ENCODE data around the gene NFIB.

NFIB gene

DNA sequence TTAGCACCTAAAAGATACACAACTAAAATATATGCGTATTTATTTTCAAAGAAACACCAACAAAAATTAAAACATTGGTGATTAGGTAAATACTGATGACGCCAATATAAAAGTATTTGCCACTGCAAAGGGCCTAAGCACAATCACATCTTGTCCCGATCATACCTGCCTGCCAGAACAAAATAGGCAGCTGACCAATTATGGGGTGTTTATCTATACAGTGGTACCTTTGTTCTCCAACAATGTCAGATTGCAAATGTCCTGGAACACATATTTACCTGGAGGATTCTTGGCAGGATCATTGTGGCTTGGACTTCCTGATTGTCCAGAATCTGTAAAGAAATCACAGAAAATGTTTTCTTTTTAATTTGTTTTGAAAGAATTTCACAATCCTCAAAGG, 134.5 kb downstream of the NFIB start:
- DNase-seq: no peak

DNA sequence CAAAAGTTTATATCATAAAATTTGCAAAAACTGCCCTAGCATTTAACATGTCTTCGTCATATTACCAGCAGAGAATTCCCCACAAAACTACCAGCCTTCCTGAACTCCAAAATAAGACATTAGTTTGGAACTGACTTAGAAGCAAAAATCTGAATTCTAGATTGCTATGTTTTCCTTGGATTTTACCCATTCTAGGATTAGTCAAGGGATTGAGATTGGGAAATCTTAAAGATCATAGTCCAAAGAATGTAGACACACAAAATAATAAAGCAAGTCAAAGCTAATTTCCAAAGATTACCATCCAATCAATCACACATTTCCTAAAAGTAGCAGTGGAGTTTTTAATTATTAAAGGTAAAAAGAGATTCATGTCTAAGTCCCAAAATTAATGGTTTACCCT, 138.2 kb downstream of the NFIB start:
- no peak for DNase-seq

DNA sequence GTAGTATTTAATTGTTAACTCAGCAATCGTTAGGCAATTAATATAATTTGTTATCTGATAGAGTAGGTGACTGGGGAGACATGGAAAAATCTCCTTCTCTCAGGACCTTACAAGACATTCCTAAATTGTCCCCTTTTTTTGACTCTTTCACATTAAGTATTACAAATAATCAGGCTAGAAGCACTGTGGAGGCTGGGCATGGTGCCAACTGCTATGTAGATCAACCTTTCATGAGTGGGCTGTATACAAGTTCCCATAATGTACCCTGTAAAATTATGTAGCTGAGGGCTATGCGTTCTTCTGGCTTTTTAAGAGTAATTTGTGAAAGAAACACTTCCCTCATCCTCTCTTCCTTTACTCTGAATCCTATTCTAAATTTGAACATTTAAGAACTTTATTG, 140.2 kb downstream of the NFIB start:
- DNase-seq: no peak

DNA sequence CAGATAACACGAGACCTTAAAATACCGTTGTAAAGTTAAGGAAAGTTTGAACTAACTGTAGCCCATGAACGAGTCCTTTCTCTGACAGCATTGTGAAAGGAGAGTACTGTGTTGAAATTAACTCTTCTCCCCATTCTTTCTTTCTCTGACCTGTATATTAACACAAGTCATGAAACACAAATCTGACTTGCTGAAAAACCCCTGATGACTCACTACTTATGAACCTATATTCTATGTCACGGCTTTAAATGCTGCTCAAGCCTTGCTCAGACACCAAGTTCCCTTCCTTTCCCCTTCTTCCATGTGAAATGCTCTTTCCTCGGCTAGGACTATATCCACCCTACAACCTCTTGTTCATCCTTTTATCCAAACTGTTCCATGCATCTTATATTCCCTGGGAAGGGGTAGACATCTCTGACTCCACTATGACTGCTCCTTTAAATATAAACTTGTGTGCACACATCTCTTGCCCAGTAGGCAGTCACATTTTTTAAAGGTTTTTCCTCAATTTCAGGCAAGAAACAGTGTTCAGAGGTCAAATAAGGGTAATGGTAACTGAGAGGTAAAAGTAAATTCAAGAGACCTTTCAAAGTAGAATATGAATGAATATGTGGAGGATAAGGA, 142.9 kb downstream of the NFIB start:
- no peak for DNase-seq

DNA sequence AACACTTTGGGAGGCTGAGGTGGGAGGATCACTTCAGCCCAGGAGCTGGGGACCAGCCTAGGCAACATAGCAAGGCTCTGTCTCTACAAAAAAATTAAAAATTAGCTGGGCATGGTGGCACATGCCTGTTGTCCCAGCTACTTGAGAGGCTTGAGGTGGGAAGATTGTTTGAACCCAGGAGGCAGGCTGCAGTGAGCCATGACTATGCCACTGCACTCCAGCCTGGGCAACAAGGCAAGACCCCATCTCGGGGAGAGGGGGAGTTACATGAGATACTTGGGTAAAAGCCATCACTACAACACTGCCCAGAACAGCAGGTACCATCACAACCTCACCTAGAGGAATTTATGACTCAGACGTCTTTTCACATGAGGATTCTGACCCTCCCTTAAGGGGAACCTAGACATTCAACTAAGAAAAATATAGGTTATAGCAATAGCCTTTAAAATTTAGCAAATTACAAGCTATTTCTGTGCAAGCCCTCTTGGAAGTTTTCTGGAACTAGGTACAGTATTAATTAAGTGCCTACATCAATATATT, 143.5 kb downstream of the NFIB start:
- no peak for DNase-seq

DNA sequence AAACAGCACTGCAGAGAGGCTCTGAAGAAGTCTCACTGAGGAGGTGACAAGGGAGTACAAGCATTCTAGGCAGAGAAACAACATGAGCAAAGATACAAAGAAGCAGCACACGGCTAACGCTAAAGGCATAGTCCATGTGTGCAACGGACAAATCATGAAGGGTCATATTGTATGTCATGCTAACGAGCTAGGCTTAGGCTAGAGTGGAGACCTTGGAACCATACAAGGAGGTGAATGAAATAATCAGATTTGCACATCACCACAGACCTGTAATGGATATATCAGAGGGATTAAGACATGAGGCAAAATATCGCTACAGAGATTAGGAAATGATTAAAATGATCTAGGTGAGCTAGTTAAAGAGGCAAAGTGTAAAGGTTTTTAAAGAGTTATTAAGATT, 145.6 kb downstream of the NFIB start:
- DNase-seq: no peak

DNA sequence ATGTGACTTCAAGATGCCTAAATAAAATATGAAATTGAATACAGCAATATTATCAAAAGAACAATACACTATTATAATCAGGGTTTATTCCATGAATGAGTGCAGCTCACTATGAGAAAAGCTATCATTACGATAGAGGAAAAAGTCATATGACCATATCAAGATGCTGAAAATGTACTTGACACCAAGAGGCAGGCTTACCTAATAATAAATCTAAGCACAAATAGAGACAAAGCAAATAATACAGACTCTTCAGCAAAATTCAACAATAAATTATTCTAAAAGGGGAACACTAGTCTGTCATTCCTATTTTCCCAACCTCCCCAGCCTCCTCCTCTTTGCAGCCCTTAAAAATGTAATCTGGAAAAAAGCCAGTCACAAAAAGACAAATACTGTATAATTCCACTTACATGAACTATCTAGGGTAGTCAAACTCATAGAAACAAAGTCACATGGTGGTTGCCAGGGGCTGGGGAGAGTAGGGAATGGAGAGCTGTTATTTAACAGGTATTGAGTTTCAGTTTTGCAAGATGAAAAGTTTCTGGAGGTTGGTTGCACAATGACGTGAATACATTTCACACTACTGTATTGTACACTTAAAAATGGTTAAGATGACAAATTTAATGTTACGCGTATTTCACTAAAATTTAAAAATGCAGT, 148.4 kb downstream of the NFIB start:
- no peak for DNase-seq

DNA sequence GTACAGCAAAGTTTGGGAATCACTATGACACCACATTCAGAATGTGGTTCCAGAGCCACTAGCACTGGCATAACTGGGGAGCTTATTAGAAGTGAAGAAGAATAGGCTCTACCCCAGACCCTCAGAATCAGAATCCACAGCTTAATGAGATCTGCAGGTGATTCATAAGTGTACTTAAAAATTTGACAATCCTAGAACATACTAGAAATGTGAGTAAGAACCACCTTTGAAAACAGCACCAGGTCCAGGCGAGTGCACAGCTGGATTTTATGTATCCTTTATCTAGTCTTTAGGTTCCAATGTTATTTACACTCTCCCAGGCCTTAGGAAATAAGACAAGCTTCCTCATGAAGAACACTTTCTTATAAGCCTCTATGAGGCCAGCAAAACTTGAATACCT, 149.0 kb downstream of the NFIB start:
- DNase-seq: no peak

DNA sequence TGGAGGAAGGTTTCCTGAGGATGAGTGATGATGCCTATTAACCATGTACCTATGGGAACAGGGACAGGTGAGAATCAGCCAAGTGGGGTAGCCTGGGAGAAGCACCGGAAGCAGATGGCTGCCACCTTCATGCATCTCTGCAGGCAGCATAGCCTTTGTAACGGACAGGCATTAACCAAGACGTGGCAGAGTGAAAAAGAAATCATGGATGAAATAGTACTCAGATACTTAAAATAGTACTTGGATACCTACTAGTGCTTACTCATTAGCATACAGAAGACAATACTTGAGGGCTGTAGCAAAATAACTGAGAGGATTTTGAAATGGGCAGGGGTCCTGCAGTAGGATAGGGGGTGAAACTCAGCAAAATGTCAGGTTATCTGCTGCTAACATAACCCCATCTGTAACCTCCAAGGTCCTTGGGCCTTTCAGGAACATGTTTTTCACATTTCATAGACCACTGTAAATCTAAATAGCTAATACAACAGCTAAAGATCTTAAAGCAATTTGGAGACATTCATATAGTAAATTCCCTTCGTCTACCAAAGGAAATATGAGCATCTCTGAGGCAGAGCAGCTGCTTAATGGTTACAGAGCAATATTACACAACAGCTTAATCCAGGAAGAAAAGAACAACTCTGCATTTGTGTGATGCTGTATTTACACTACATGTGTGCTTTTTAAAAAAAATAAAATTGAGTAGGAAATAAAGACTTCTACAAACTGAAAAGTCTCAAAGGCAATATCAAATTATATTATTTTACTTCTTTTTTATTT, 154.3 kb downstream of the NFIB start:
- DNase-seq: no peak

DNA sequence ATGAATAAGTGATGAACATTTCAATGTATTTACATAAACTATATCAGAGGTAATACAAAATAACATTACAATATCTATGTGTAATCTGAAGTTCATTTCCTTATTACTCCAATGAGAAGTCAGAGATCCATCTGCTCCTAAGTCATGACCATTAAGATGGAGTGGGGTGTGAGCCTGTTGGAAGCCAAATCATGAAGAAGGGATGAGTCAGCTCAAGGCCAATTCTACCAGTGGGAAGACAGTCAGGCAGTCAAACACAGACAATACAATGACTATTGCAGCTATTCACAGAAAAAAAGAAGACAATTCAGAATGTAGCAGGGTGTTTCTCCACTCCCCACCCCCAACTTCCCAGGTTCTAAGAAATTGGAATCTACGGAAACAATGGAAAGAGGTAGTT, 155.0 kb downstream of the NFIB start:
- DNase-seq: no peak

DNA sequence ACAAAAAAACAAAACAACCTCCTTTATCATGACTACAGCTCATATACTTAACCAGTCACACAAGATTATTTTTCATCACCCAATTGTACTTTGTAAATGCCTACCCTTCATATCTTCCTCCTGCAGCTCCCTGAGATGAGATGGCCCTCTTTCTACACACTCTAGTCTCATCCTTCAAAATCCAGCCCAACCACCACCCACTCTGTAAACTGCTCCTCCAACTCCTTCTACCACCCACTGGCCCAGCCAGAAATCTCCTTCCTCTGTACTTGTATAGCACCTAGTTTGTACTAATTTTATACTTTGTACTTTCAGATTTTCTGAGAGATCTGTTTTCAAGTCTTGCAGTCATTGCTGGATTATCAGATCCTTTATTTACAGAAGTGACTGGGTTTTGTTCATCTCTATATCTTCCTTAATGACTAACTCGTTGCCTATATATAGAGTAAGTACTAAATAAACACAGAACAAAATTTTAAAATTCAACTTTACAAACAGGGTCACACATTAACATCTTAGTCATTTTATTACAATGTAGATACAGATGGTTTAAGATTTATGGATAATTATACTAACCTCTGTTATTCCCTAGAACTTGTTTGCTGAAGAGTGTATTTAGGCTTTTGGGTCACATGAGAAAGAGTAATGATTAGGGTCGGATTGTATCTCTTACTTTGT, 155.7 kb downstream of the NFIB start:
- no peak for DNase-seq

DNA sequence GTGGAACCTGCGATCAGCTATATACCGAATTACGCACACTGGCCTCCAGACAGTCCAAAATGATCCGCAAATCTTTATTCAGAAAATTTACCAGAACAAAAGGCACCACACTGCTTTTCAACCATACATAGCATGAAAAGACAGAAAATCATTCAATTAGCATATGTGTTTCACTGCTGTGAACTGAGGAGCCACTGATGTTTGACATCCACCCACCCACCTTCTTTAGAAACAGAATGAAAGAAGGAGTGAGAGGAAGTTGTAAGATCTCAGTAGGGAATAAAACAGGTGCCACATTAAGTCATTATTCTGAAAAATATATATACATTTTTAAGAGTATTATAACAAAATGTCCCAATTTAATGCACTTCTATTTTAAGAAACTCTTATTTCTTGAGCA, 156.8 kb downstream of the NFIB start:
- no peak for DNase-seq

DNA sequence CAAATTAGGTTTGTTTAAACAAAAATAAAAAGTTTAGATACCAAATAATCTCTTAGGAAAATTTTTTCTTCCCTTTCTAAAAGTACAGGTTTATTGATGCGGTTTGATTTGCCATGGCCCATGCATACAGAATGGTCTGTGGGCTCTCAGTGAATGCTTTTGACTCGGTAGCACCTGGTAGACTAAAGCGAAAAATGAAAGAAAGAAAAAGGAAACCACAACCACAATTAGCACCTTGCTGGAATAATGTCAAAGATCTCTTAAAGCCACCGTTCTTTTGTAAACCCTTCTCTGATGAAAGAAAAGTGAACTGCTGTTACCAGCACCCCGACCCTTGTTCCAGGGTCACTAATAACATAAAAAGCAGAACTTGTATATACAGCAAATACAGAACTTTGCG, 157.9 kb downstream of the NFIB start:
- no peak for DNase-seq

DNA sequence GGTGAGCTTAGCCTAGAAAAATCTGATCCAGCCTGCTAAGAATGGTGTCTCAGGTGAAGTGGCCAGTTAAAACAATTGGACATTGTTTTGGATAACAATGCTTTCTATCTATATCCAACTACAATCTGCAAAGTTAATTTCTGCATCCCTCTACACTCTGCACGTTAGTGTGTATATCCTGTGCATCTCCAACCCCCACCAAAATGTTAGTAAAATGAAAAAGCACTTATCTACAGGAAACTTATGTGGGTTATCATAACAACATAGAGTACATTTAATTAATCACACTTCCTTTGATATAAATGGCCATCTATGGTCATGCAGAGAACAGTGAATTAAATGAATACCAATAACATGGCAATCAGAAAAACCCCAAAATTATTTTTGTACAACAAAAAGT, 158.7 kb downstream of the NFIB start:
- no peak for DNase-seq

DNA sequence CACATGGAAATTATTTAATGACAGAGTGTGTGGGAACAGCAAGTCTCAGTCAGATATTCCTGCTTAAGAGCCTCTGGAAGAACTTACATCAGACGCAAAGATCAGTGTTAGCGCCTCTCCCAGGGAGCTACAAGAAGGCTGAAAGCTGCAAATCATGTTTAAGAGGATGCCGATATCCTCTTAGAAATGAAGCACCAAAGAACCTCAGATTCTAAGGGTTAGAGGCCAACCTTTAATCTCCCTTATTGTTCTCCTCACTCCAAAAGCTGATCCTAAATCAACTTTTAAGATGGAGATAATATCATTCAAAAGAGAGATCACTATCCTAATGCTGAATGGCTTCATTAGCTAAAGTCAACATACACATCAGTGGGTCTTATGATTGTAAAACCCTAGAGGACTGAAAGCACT, 160.6 kb downstream of the NFIB start:
- DNase-seq: no peak

DNA sequence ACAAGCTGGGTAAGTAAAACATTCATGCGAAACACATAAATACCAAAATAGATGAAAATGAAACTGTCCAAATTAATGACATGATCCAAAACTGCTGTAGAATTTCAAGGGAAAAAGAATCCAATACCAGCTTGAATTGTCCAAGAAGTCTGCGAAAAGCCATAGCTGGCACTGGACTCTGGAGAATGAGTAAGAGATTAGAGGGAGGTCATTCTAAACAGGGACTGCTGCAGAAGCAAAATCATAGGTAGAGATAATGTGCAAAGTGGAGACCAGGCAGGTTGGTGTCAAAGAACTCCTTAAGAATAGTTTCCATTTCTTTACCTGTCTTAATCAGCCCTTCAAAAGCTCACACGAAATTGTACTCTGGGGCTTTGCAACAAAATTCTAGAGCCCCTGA, 162.5 kb downstream of the NFIB start:
- no peak for DNase-seq

DNA sequence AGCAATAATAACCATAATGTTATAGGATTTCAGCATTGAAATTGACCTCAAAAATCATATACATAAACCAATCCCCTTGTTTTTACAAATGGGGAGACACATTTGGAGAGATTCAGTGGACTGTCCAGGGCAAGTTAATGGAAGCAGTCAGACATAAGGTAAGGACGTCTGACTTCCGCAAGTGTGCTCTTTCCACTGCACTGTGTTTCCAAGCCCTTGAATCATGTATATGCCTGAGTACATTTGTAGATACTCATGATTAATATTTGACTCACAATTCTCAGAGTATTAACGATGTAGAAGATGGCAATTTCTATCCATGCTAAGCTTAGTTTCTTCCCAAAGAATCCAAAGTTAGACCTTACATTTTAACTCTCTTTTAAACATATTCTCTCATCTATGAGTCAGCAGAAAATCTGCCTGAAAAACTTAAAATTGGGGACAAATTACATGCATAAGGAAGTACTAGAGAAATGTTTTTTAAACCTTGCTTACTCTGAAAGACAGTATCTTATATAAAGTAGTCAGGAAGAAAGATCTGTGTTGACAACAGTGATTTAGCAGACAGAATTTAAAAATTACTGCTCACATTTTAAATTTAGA, 165.3 kb downstream of the NFIB start:
- DNase-seq: no peak

DNA sequence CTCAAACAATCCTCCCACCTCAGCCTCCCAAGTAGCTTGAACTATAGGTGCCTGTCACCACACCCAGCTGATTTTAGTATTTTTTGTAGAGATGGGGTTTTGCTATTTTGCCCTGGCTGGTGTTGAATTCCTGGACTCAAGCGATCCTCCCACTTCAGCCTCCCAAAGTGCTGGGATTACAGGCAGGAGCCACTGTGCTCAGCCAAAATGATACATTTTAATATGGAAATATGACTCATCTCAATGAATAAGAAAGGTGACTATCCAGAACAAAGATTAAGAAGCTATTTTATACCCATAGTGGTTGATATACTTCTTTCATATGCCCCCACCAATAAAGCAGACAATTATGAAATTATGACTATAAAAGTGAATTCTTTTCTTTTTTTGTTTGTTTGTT, 166.2 kb downstream of the NFIB start:
- no peak for DNase-seq

DNA sequence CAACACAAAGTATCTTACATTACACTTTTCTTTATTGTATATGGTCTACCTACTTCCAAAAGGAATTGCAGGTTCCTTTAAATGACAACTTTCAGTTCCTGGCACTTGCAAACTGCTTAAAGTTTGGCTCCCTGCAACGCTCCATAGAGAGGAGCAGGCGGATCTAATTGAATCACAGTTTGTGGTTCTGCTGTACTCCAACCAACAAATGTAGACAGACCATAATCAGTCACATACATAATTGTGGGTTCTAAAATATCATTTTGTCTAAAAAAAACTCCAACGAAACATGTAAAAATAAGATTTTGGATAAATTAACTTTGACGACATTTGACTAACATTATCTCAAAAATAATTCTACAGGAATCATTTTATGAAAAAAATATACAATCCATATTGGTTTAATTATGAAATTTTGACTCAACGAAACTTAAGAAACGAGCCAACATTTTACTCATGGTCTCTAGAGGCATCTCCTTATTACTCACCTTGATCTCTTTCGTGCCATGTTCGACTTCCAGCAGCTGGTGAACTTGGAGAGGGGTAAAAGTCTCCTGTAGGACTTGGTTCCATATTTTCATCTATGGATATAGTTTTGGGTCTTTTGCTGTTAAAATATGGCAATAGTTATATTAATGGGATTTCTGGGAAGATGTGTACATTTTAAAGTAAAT, 167.6 kb downstream of the NFIB start:
- no peak for DNase-seq

DNA sequence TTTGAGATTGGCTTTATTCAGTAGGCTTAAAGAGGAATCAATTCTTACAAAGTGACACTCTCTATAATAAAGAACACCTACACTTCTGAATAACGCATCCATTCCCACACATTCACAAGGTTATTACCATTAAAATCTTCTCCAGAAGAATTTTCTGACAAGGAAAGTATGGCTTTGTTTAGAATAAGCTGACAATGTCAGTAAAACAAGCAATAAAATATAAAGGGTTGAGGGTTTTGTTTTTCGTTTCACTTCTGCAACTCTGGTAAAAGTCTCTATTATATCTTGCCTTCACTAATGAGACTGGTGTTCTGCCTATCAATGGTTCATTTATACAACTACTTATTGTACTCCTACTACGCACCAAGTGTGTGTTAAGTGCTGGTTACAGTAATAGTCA, 169.7 kb downstream of the NFIB start:
- DNase-seq: no peak

DNA sequence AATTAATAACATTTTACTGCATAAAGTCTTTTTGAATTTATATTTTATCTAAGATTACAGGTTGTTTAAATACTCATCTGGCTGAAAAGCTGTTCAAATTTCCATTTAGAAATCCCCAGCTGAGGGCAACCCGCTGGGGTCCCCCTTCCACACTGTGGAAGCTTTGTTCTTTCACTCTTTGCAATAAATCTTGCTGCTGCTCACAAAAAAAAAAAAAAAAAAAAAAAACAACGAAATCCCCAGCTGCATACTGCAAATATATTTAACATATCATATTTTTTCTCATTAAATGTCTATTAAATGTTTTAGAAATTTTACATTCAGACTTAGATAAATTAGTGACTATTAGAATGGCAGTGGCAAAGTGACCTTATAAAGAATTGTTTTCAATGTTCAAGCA, 172.2 kb downstream of the NFIB start:
- DNase-seq: no peak

DNA sequence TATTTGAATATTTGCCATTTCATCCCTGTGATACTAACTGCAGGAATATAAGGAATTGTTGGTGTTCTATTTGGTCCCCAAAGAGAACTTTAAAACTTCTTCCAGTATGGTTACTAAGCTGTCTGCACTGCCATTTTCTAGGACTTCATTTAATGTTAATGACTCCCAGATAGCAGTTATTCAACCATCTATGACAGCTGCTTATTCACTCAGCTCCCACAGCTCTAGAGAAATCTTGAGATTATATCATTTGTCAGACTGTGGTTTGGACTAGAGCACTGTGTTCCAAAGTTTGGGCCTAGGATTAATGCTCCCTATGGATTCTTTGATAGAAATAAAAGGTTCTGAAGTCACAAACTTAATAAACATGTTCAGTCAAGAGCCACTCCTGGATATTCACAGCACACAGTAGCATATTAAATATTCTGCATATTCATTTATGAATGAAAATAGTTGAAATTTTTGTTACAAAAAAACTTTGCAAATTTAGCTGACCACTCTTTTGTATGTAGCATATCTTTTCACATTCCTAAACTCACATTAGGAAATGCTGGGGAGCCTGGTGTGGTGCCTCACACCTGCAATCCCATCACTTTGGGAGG, 173.7 kb downstream of the NFIB start:
- DNase-seq: no peak
